Measurements from ENCODE around the gene PPAN.

- no peak for TF ChIP-seq POLR2A (IDR thresholded peaks at IDR 0.05)
- TF ChIP-seq CTCF (IDR thresholded peaks at IDR 0.05): no peak
These were observed 3.4 kb downstream of the PPAN start for GRCh38 chr19:10109528-10109927.

All from Peyer's patch (tissue), 4 donors.